Placental pericyte (primary cell): ENCODE results near the gene PUDP. TPM values are rescaled to one million over a fixed set of nuclear protein-coding genes. Genes with fewer than 3 reads are reported as not detected.

Source experiments
- small RNA-seq: library from RNA; depleted of rRNA; stranded (forward); fragments of <200 nt; gene quantifications from one replicate; pipeline ENCODE3, GENCODE V24; 2012; ENCODE audit warnings: low replicate concordance
- total RNA-seq: library from RNA; depleted of rRNA; stranded (reverse); fragments of >200 nt; gene quantifications from 2 replicates; pipeline ENCODE4 v1.2.3, GENCODE V29; 2012

The PUDP gene
- 13.7 and 16.2 TPM in 2 replicates for total RNA-seq

GRCh38 chrX:7147978-7148854 lies at the start of gene PUDP:
Gene PUDP (minus strand): TSS chrX:7148153. CDS start chrX:7148113, 40 bp downstream.

GRCh38 chrX:7147413-7147977 lies 458 bp downstream of the PUDP start, which contains the start of gene STS:
Gene STS (plus strand): TSS chrX:7147712. CDS start chrX:7253200, 105,488 bp downstream.

Small RNA genes lying within 50 kb of the gene (small RNA-seq; reads per million reads assigned to genes)
- not detected for gene MIR4767

Other genes with a start within 250 kb of the PUDP start
- 3.3 and 4.3 TPM in 2 replicates for gene STS, start 441 bp downstream of the PUDP start, total RNA-seq